Measurements from ENCODE around the gene CCDC38.
"Not testable (repeated sequence)": the region's sequence is repeated elsewhere in the genome, so short reads cannot be mapped to it uniquely, and the experiment has no call there.

Gene CCDC38

GRCh38 chr12:95852133-95852532 is 90.3 kb downstream of the CCDC38 start:
- TF ChIP-seq, protein P1, sequence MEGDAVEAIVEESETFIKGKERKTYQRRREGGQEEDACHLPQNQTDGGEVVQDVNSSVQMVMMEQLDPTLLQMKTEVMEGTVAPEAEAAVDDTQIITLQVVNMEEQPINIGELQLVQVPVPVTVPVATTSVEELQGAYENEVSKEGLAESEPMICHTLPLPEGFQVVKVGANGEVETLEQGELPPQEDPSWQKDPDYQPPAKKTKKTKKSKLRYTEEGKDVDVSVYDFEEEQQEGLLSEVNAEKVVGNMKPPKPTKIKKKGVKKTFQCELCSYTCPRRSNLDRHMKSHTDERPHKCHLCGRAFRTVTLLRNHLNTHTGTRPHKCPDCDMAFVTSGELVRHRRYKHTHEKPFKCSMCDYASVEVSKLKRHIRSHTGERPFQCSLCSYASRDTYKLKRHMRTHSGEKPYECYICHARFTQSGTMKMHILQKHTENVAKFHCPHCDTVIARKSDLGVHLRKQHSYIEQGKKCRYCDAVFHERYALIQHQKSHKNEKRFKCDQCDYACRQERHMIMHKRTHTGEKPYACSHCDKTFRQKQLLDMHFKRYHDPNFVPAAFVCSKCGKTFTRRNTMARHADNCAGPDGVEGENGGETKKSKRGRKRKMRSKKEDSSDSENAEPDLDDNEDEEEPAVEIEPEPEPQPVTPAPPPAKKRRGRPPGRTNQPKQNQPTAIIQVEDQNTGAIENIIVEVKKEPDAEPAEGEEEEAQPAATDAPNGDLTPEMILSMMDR (IDR thresholded peaks at IDR 0.05; ENCODE audit: extremely low read depth, insufficient read depth, missing control alignments) = no peak
- in situ Hi-C loops (cut with MboI; ENCODE audit: low pct_unique_long_range_greater_than_20kb, low sequenced_read_pairs, unreplicated experiment) = no loop called here
- no peak for DNase-seq (ENCODE audit: low spot score)

GRCh38 chr12:95851606-95852005 is 90.8 kb downstream of the CCDC38 start:
- TF ChIP-seq, protein P1 (IDR thresholded peaks at IDR 0.05; ENCODE audit: extremely low read depth, insufficient read depth, missing control alignments) = no peak
- no peak for DNase-seq (ENCODE audit: low spot score)
- in situ Hi-C loops (cut with MboI; ENCODE audit: low pct_unique_long_range_greater_than_20kb, low sequenced_read_pairs, unreplicated experiment) = no loop called here

- no peak for DNase-seq (ENCODE audit: low spot score)
- in situ Hi-C loops (cut with MboI; ENCODE audit: low pct_unique_long_range_greater_than_20kb, low sequenced_read_pairs, unreplicated experiment) = no loop called here
- TF ChIP-seq, protein P1 (IDR thresholded peaks at IDR 0.05; ENCODE audit: extremely low read depth, insufficient read depth, missing control alignments) = peak; percentile 20
These were observed 93.6 kb downstream of the CCDC38 start for GRCh38 chr12:95848575-95849388.

DNA sequence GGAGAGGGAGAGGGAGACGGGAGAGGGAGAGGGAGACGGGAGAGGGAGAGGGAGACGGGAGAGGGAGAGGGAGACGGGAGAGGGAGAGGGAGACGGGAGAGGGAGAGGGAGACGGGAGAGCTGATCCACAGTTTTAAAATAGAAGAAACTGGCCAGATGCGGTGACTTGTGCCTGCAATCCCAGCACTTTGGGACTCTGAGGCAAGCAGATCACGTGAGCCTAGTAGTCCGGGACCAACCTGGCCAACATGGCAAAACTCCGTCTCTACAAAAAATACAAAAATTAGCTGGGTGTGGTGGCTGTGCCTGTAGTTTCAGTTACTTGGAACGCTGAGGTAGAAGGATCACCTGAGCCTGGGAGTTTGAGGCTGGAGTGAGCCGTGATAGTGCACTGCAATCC is 100.0 kb downstream of the CCDC38 start:
- in situ Hi-C loops (cut with MboI; ENCODE audit: low pct_unique_long_range_greater_than_20kb, low sequenced_read_pairs, unreplicated experiment); DNase-seq (ENCODE audit: low spot score): not testable (repeated sequence)

GRCh38 chr12:95838125-95838524 is 104.3 kb downstream of the CCDC38 start:
- in situ Hi-C loops (cut with MboI; ENCODE audit: low pct_unique_long_range_greater_than_20kb, low sequenced_read_pairs, unreplicated experiment) = no loop called here
- no peak for DNase-seq (ENCODE audit: low spot score)
- TF ChIP-seq, protein P1 (IDR thresholded peaks at IDR 0.05; ENCODE audit: extremely low read depth, insufficient read depth, missing control alignments) = no peak

DNA sequence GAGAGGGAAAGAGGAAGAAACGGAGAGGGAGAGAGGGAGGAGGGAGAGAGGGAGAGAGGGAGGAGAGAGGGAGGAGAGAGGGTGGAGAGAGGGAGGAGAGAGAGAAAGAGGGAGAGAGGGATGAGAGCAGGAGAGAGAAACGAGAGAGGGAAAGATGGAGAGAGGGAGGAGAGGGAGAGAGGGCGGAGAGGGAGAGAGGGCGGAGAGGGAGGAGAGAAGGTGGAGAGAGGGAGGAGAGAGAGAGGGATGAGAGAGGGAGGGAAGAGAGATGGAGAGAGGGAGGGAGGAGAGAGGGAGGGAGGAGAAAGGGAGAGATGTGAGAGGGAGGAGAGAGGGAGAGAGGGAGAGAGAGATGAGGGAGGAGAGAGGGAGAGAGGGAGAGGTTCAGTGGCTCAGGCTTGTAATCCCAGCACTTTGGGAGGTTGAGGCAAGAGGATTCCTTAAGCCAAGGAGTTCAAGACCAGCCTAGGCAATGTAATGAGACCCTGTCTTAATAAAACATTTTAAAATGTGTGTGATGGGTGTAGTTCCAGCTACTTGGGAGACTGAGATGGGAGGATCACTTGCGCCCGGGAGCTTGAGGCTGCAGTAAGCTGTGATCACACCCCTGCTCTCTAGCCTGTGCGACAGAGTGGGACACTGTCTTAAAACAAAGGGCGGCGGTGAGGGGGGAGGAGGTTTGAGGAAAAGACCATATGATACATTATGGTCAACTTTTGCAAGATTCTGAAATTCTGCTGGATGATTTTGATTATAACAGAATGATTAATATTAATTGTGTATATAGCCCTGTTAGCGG is 105.0 kb downstream of the CCDC38 start:
- TF ChIP-seq, protein P1 (IDR thresholded peaks at IDR 0.05; ENCODE audit: extremely low read depth, insufficient read depth, missing control alignments) = no peak
- in situ Hi-C loops (cut with MboI; ENCODE audit: low pct_unique_long_range_greater_than_20kb, low sequenced_read_pairs, unreplicated experiment) = no loop called here
- DNase-seq (ENCODE audit: low spot score) = no peak
